Endothelial cell of umbilical vein (primary cell): ENCODE measurements around the gene PHAX. TPM values are rescaled to one million over a fixed set of nuclear protein-coding genes. Genes with fewer than 3 reads are reported as not detected.

Source experiments
- BruUV-seq: library from RNA; stranded (reverse); fragments of 400-500 nt; replicated peaks from 2 replicates; lab custom pipeline; 2021; lab: Mats Ljungman, UMichigan
- CTCF ChIA-PET: fragments of 300-600, 350-600 bp; sonication (Branson Sonifier 250); formaldehyde crosslinking; loops from one replicate; lab custom pipeline; 2021; ENCODE audit warnings: antibody characterized with exemption, inconsistent platforms; lab: Charles Lee
- POLR2A ChIA-PET: fragments of 300-600, 350-600 bp; sonication (Branson Sonifier 250); formaldehyde crosslinking; loops from one replicate; lab custom pipeline; 2021; ENCODE audit warnings: antibody characterized with exemption, inconsistent platforms; lab: Charles Lee
- DNase-seq: peaks from one replicate; pipeline ENCODE4 v3.0.0-alpha.2; 2011; ENCODE audit warnings: low read depth, low spot score
- FAIRE-seq: peaks from 2 replicates; lab custom pipeline; 2011; peaks lifted over from hg19 to GRCh38; lab: Jason Lieb, UNC
- H2AFZ ChIP-seq: 2 replicates; pipeline ENCODE4 v1.6.0; 2012; ENCODE audit warnings: low read depth, low read length, control low read depth, inconsistent platforms
- H3K27ac ChIP-seq: 2 replicates; pipeline ENCODE4 v1.5.1; 2011; ENCODE audit warnings: low read depth, mild to moderate bottlenecking, control low read depth, low read length, moderate library complexity; ENCODE audit not compliant: insufficient read depth
- H3K27me3 ChIP-seq, 2 experiments: 2 replicates each; pipeline versions ENCODE4 v1.6.0 to v1.6.1; 2011; ENCODE audit warnings: low read length in 2 of 2, mixed read lengths in 1 of 2; ENCODE audit not compliant: control insufficient read depth in 2 of 2, insufficient read depth in 2 of 2
- H3K36me3 ChIP-seq, 2 experiments: 2 replicates in 1 of 2; 3 replicates in 1 of 2; pipeline ENCODE4 v1.5.1; 2011; ENCODE audit warnings: low read length in 2 of 2, mild to moderate bottlenecking in 1 of 2, moderate library complexity in 1 of 2; ENCODE audit not compliant: control insufficient read depth in 2 of 2, insufficient read depth in 2 of 2; ENCODE audit errors: extremely low read depth in 1 of 2
- H3K4me1 ChIP-seq: 3 replicates; pipeline ENCODE4 v1.5.1; 2011; ENCODE audit warnings: mild to moderate bottlenecking, low read length; ENCODE audit not compliant: control insufficient read depth, insufficient read depth; ENCODE audit errors: extremely low read depth
- H3K4me2 ChIP-seq: 2 replicates; pipeline ENCODE4 v1.6.1; 2011; ENCODE audit warnings: low read length, control low read depth, mixed read lengths; ENCODE audit not compliant: insufficient read depth
- H3K4me3 ChIP-seq, 3 experiments: fragments of 200-600 bp in 1 of 3; sonication (generic), shearing (Covaris generic) in 1 of 3; replicated peaks in 1 of 3; 2 replicates each; pipeline ENCODE4 v1.5.1; 2011 to 2016; ENCODE audit warnings: control low read depth in 3 of 3, low read length in 3 of 3, mild to moderate bottlenecking in 2 of 3, inconsistent platforms in 1 of 3, low read depth in 1 of 3, moderate library complexity in 1 of 3; ENCODE audit not compliant: insufficient read depth in 1 of 3
- H3K79me2 ChIP-seq: 2 replicates; pipeline ENCODE4 v1.6.0; 2012; ENCODE audit warnings: low read length, inconsistent platforms; ENCODE audit not compliant: control insufficient read depth, insufficient read depth
- H3K9ac ChIP-seq: replicated peaks from 2 replicates; pipeline ENCODE3; 2011; ENCODE audit warnings: low read length, control low read depth; ENCODE audit not compliant: insufficient read depth; ENCODE audit errors: extremely low read depth
- H3K9me1 ChIP-seq: replicated peaks from 3 replicates; pipeline ENCODE4 v1.6.0; 2011; ENCODE audit warnings: mild to moderate bottlenecking, low read length; ENCODE audit not compliant: control insufficient read depth, insufficient read depth; ENCODE audit errors: extremely low read depth
- H3K9me3 ChIP-seq: replicated peaks from 2 replicates; pipeline ENCODE4 v1.5.1; 2012; ENCODE audit warnings: low read length, inconsistent platforms; ENCODE audit not compliant: control insufficient read depth, insufficient read depth
- H4K20me1 ChIP-seq: replicated peaks from 2 replicates; pipeline ENCODE3; 2011; ENCODE audit warnings: mild to moderate bottlenecking, low read length; ENCODE audit not compliant: control insufficient read depth, insufficient read depth; ENCODE audit errors: extremely low read depth
- EZH2 ChIP-seq: IDR thresholded peaks from 2 replicates; pipeline ENCODE4 v1.6.1; 2012; ENCODE audit warnings: borderline replicate concordance, low read depth, mild to moderate bottlenecking, moderate library complexity, low read length, inconsistent platforms; ENCODE audit not compliant: severe bottlenecking
- FOS ChIP-seq: IDR thresholded peaks from 2 replicates; pipeline ENCODE4 v1.6.1; 2011; ENCODE audit warnings: mild to moderate bottlenecking, low read length, moderate library complexity, borderline replicate concordance; ENCODE audit not compliant: insufficient read depth
- GATA2 ChIP-seq: IDR thresholded peaks from 2 replicates; pipeline ENCODE4 v1.7.0; 2011; ENCODE audit warnings: low read depth, mild to moderate bottlenecking, moderate library complexity, mixed read lengths, low read length; ENCODE audit not compliant: insufficient read length, insufficient read depth
- JUN ChIP-seq: IDR thresholded peaks from 2 replicates; pipeline ENCODE4 v1.6.1; 2011; ENCODE audit warnings: borderline replicate concordance, low read depth; ENCODE audit not compliant: insufficient read length, insufficient read depth
- MYC ChIP-seq: IDR thresholded peaks from one replicate; pipeline ENCODE4 v1.6.1; 2011; ENCODE audit warnings: mild to moderate bottlenecking, low read depth, low read length
- POLR2A ChIP-seq: IDR thresholded peaks from 2 replicates; pipeline ENCODE4 v1.6.1; 2012; ENCODE audit warnings: low read depth, mild to moderate bottlenecking, control low read depth, low read length
- POLR2AphosphoS5 ChIP-seq: IDR thresholded peaks from 2 replicates; pipeline ENCODE4 v1.6.1; 2012; ENCODE audit warnings: low read depth, mild to moderate bottlenecking, control low read depth, low read length, moderate library complexity; ENCODE audit not compliant: insufficient read depth
- dilution Hi-C: fragments of 300-500 bp; cut with MboI; formaldehyde crosslinking; loops from one replicate; pipeline ENCODE4 v1.15.0; 2019; ENCODE audit warnings: low sequenced_read_pairs; ENCODE audit not compliant: extremely low pct_ligation_motif_present
- intact Hi-C: fragments of 100-400 bp; cut with micrococcal nuclease; formaldehyde crosslinking; loops from one replicate; pipeline ENCODE4 v1.10.0; 2022
- polyA plus RNA-seq, 4 experiments: library from polyadenylated mRNA; depleted of rRNA in 3 of 4; stranded (reverse) in 3 of 4; unstranded in 1 of 4; fragments of >200 nt; gene quantifications; 2 replicates each; pipeline versions ENCODE4 v1.2.1 to v1.2.3, GENCODE V29; 2011 to 2012; ENCODE audit warnings: missing spikeins in 1 of 4
- total RNA-seq: library from RNA; stranded (reverse); gene quantifications from 2 replicates; pipeline ENCODE4 v1.2.3, GENCODE V29; 2021
- TF ChIP-seq, protein P1 (sequence below), 2 donors: IDR thresholded peaks; 1 replicate in 1 of 2; 2 replicates in 1 of 2; pipeline ENCODE4 v1.5.1; 2011; ENCODE audit warnings: low read length in 2 of 2, mild to moderate bottlenecking in 2 of 2, moderate library complexity in 2 of 2, control low read depth in 1 of 2, inconsistent platforms in 1 of 2, low read depth in 1 of 2; ENCODE audit not compliant: insufficient read depth in 1 of 2; ENCODE audit errors: extremely low read depth in 1 of 2
- TF ChIP-seq, protein P2 (sequence below): IDR thresholded peaks from 2 replicates; pipeline ENCODE4 v1.6.1; 2011; ENCODE audit not compliant: insufficient read depth, insufficient read length

The PHAX gene
- total and polyA plus RNA-seq, 2 donors (not counting 3 experiments of a cell fraction or from before 2014, with no cell fraction given): 33.0 to 51.2 TPM

DNA sequence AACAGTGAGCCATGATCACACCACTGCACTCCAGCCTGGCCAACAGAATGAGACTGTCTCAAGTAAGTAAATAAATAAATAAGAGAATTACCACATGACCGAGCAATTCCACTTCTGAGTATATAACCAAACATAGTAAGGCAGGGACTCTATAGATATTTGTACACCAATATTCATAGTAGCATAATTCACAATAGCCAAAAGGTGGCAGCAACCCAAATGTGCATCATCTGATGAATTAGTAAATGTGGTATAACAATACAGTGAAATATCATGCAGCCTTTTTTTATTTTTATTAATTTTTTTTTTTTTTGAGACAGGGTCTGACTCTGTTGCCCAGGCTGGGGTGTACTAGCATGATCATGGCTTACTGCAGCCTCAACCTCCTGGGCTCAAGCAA is 38.8 kb upstream of the PHAX start:
- Histone ChIP-seq H3K27ac (no peak overlapping the region), H3K9me3 (no peaks in the 10 kb centered on the region), H3K9me1 (no peaks in the 10 kb centered on the region), H3K36me3 (peaks cover 0 to 4% of the 10 kb centered on the region in 2 experiments), H4K20me1 (no peaks in the 10 kb centered on the region), H3K4me2 (no peak overlapping the region), H3K79me2 (no peaks in the 10 kb centered on the region), H3K9ac (no peak overlapping the region), H3K27me3 (no peaks in the 10 kb centered on the region), H3K4me3 (no peak overlapping the region), H3K4me1 (no peaks in the 10 kb centered on the region), H2AFZ (no peak overlapping the region)
- ChIA-PET CTCF (interaction anchor here (0.5 to 1.8 kb wide), 7 partner anchors 9 to 1220 kb away, joined by 3 to 9 read pairs (median 4); partner anchors contain the start of genes ALDH7A1 and PHAX), POLR2A (interaction anchor here (0.6 kb wide), 1 partner anchor 32 kb away, joined by 7 read pairs; no protein-coding TSS in a partner anchor)
- no peak for DNase-seq
- TF ChIP-seq GATA2 (no peak), JUN (no peak), POLR2AphosphoS5 (no peak), FOS (no peak), EZH2 (no peak), POLR2A (no peak), MYC (no peak)
- TF ChIP-seq, protein P1, sequence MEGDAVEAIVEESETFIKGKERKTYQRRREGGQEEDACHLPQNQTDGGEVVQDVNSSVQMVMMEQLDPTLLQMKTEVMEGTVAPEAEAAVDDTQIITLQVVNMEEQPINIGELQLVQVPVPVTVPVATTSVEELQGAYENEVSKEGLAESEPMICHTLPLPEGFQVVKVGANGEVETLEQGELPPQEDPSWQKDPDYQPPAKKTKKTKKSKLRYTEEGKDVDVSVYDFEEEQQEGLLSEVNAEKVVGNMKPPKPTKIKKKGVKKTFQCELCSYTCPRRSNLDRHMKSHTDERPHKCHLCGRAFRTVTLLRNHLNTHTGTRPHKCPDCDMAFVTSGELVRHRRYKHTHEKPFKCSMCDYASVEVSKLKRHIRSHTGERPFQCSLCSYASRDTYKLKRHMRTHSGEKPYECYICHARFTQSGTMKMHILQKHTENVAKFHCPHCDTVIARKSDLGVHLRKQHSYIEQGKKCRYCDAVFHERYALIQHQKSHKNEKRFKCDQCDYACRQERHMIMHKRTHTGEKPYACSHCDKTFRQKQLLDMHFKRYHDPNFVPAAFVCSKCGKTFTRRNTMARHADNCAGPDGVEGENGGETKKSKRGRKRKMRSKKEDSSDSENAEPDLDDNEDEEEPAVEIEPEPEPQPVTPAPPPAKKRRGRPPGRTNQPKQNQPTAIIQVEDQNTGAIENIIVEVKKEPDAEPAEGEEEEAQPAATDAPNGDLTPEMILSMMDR (IDR thresholded peaks at IDR 0.05; ENCODE audit: extremely low read depth in 1 of 2, insufficient read depth in 1 of 2, low read depth in 1 of 2, low read length in 2 of 2): no peak
- TF ChIP-seq, protein P2, sequence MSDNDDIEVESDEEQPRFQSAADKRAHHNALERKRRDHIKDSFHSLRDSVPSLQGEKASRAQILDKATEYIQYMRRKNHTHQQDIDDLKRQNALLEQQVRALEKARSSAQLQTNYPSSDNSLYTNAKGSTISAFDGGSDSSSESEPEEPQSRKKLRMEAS: no peak
- no TSS peak for BruUV-seq
- dilution Hi-C loops: no loop called here
- intact Hi-C loops: no loop called here
- FAIRE-seq: no peak
